DOHH2 (cell line): Measurements from ENCODE around the gene ZBTB7B.

Source experiments
- EZH2phosphoT487 ChIP-seq: fragments of 200-600 bp; sonication (generic); IDR thresholded peaks from 2 replicates; pipeline ENCODE4 v1.6.1; 2017; ENCODE audit warnings: borderline replicate concordance, mild to moderate bottlenecking, antibody characterized with exemption, low read length, moderate library complexity, mixed read lengths
- TF ChIP-seq, protein P1 (sequence below): fragments of 200-600 bp; sonication (generic); IDR thresholded peaks from one replicate; pipeline ENCODE4 v1.5.1; 2014; ENCODE audit warnings: antibody characterized with exemption, mild to moderate bottlenecking, low read depth, low read length; ENCODE audit not compliant: poor library complexity, severe bottlenecking

DNA sequence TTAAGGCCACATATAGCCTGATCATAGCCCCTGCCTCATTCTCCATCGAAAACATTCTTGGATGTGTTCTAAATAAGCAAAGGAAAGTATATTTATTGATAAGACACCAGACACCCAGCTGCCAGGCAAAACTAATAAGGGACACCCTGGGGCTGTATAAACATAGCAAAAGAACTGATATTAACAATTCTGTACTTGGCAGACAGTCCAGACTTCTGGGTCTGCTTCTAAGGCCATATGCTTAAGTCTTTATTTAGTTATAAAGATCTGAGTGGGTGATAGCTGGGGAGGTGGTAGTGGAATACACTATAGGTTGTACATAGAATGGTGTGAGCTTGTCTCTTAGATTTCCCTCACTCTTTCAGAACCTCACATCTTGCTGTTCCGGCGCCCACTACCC lies 24.2 kb upstream of the ZBTB7B start:
- TF ChIP-seq, protein P1, sequence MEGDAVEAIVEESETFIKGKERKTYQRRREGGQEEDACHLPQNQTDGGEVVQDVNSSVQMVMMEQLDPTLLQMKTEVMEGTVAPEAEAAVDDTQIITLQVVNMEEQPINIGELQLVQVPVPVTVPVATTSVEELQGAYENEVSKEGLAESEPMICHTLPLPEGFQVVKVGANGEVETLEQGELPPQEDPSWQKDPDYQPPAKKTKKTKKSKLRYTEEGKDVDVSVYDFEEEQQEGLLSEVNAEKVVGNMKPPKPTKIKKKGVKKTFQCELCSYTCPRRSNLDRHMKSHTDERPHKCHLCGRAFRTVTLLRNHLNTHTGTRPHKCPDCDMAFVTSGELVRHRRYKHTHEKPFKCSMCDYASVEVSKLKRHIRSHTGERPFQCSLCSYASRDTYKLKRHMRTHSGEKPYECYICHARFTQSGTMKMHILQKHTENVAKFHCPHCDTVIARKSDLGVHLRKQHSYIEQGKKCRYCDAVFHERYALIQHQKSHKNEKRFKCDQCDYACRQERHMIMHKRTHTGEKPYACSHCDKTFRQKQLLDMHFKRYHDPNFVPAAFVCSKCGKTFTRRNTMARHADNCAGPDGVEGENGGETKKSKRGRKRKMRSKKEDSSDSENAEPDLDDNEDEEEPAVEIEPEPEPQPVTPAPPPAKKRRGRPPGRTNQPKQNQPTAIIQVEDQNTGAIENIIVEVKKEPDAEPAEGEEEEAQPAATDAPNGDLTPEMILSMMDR: no peak
- no peak for TF ChIP-seq EZH2phosphoT487
